Testis (tissue), 2 donors: ENCODE measurements around the gene DMD.

Source experiments
- CTCF ChIP-seq, 3 experiments: fragments of 450-650 bp in 2 of 3; fragments of 200-600 bp in 1 of 3; sonication (generic) in 1 of 3; IDR thresholded peaks; one replicate each; pipeline ENCODE4 v1.5.1; 2016 to 2019; ENCODE audit warnings: antibody characterized with exemption in 3 of 3, mild to moderate bottlenecking in 2 of 3, moderate library complexity in 1 of 3
- POLR2A ChIP-seq: fragments of 450-650 bp; IDR thresholded peaks from one replicate; pipeline ENCODE4 v1.6.1; 2017; ENCODE audit warnings: antibody characterized with exemption, mild to moderate bottlenecking, moderate library complexity

DNA sequence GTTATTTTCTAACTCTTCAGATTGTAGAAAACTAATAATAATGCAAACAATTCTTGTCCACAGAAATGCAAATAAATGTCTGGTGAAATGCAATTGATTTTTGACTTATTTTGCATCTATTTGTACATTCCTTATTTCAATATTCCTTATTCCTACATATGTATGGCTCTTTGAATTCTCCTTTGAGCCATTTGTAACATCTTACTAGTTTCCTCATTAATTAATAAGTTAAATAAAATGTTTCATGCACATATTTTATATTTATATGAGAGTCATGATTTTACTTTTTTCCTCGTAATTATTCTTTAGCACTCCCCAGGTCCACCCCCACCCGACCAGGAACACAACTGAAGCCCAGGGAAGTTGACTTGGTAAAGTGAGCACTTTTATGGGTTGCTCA is 2136.8 kb downstream of the DMD start:
- TF ChIP-seq CTCF (IDR thresholded peaks at IDR 0.05) (no peak), POLR2A (no peak)
